Measurements from ENCODE around the gene FBXO31. TPM values are rescaled to one million over a fixed set of nuclear protein-coding genes. Genes with fewer than 3 reads are reported as not detected.

Gene FBXO31
- total and polyA plus RNA-seq, 2 of the 13 experiments (the other 11 are each of a cell fraction or from before 2014, with no cell fraction given) = 92.4 to 101 TPM

DNA sequence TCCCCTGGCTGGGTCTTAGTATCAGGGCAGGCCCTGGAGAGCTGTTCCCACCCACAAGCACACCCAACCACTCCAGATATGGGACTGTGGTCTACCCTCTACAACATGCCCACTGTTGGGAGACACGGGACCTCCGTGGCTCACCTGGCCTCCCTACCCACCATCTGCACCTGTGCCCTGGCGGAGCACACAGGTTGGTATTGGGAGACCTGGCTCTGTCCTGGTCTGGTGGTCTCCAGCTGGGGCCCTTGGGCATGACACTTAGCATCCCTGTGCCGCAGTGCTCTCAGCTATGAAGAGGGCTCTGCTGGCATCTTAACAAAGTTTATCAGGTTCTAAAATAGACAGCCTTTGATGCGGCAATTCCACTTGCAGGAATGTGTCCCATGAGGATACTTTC is 72.2 kb downstream of the FBXO31 start:
- Histone ChIP-seq H4K20me1 (ENCODE audit: insufficient read depth, low read length) (no peaks in the 10 kb centered on the region), H3K27me3 (ENCODE audit: control insufficient read depth in 1 of 2, insufficient read depth in 2 of 2, low read length in 2 of 2) (no peaks in the 10 kb centered on the region), H3K4me1 (ENCODE audit: insufficient read depth, low read length) (peaks cover 3% of the 10 kb centered on the region), H3K27ac (ENCODE audit: extremely low read length, insufficient read depth, low read length) (no peak overlapping the region), H3K79me2 (ENCODE audit: insufficient read depth, low read length) (no peaks in the 10 kb centered on the region), H3K4me3 (replicated peaks in 1 of 3; ENCODE audit: insufficient read depth in 1 of 3, low read depth in 2 of 3, low read length in 3 of 3) (no peak overlapping the region), H2AFZ (ENCODE audit: low read length) (no peak overlapping the region), H3K36me3 (replicated peaks in 1 of 2; ENCODE audit: control insufficient read depth in 1 of 2, insufficient read depth in 2 of 2, low read length in 2 of 2) (no peaks in the 10 kb centered on the region; a peak in 1 of 5 replicates), H3K4me2 (ENCODE audit: low read depth, low read length) (no peak overlapping the region), H3K9ac (ENCODE audit: insufficient read depth, low read depth, low read length) (no peak overlapping the region), H3K9me3 (ENCODE audit: low read length) (no peaks in the 10 kb centered on the region)
- intact Hi-C loops (cut with micrococcal nuclease; ENCODE audit: unreplicated experiment) = no loop called here
- BruUV-seq (replicated peaks) = no TSS peak
- no peak for TF ChIP-seq U2AF2 (IDR thresholded peaks at IDR 0.05; ENCODE audit: low read depth, low read length)
- TF ChIP-seq AHDC1 (CRISPR knock-in tag; IDR thresholded peaks at IDR 0.05; ENCODE audit: borderline replicate concordance) = no peak
- no peak for TF ChIP-seq RBAK (CRISPR knock-in tag; IDR thresholded peaks at IDR 0.05)
- TF ChIP-seq ZNF235 (CRISPR knock-in tag; IDR thresholded peaks at IDR 0.05; ENCODE audit: borderline replicate concordance) = no peak
- TF ChIP-seq ZNF382 (CRISPR knock-in tag; IDR thresholded peaks at IDR 0.05; ENCODE audit: borderline replicate concordance) = no peak
- no peak for TF ChIP-seq ZSCAN9 (CRISPR knock-in tag; IDR thresholded peaks at IDR 0.05; ENCODE audit: borderline replicate concordance)
- TF ChIP-seq GABPA (IDR thresholded peaks at IDR 0.05; ENCODE audit: low read depth, low read length) = no peak
- no peak for TF ChIP-seq GABPA (CRISPR knock-in tag; IDR thresholded peaks at IDR 0.05; ENCODE audit: low read depth)
- TF ChIP-seq SYNCRIP (IDR thresholded peaks at IDR 0.05; ENCODE audit: insufficient read depth, low read depth, low read length) = no peak
- no peak for TF ChIP-seq TBP (CRISPR knock-in tag; IDR thresholded peaks at IDR 0.05)
- no peak for TF ChIP-seq ATRX (CRISPR knock-in tag; IDR thresholded peaks at IDR 0.05; ENCODE audit: borderline replicate concordance)
- TF ChIP-seq, protein P1, sequence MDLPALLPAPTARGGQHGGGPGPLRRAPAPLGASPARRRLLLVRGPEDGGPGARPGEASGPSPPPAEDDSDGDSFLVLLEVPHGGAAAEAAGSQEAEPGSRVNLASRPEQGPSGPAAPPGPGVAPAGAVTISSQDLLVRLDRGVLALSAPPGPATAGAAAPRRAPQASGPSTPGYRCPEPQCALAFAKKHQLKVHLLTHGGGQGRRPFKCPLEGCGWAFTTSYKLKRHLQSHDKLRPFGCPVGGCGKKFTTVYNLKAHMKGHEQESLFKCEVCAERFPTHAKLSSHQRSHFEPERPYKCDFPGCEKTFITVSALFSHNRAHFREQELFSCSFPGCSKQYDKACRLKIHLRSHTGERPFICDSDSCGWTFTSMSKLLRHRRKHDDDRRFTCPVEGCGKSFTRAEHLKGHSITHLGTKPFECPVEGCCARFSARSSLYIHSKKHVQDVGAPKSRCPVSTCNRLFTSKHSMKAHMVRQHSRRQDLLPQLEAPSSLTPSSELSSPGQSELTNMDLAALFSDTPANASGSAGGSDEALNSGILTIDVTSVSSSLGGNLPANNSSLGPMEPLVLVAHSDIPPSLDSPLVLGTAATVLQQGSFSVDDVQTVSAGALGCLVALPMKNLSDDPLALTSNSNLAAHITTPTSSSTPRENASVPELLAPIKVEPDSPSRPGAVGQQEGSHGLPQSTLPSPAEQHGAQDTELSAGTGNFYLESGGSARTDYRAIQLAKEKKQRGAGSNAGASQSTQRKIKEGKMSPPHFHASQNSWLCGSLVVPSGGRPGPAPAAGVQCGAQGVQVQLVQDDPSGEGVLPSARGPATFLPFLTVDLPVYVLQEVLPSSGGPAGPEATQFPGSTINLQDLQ (CRISPR knock-in tag; IDR thresholded peaks at IDR 0.05) = no peak
- no peak for TF ChIP-seq ZNF337 (CRISPR knock-in tag; IDR thresholded peaks at IDR 0.05; ENCODE audit: borderline replicate concordance, low read depth)
- TF ChIP-seq FOXA3 (CRISPR knock-in tag; IDR thresholded peaks at IDR 0.05) = no peak
- TF ChIP-seq, protein P2, sequence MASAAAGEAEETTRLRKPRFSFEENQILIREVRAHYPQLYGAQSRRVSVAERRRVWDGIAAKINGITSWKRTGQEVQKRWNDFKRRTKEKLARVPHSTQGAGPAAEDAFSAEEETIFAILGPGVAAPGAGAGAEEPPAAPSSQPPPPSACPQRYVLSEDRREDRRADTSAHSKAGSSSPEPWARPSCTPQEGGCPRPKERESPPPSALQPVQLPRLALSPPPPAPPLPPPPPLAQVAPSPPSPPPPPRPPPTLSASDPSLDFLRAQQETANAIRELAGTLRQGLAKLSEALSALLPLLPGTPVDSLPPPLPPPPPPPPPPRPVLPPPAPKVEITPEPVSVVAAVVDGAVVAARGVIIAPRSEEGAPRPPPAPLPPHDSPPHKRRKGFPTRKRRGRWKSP (CRISPR knock-in tag; IDR thresholded peaks at IDR 0.05) = no peak
- TF ChIP-seq PAF1 (CRISPR knock-in tag; IDR thresholded peaks at IDR 0.05) = no peak
- no peak for TF ChIP-seq ZSCAN29 (CRISPR knock-in tag; conservative IDR thresholded peaks at IDR 0.05)
- in situ Hi-C loops (cut with HindIII; ENCODE audit: extremely low pct_ligation_motif_present, low pct_unique_long_range_greater_than_20kb) = no loop called here
- CTCF ChIA-PET (ENCODE audit: low intra/inter-chr PET ratio, low total read pairs) = no interaction called here
- no peak for ATAC-seq
- POLR2A ChIA-PET = no interaction called here
- WGBS (ENCODE audit: low lambda C conversion rate) = 79% methylated on average over 5 of the region's 5 CpGs
- no peak for DNase-seq (ENCODE audit: low spot score)
- FAIRE-seq = no peak

Data from HepG2 (cell line).